ENCODE data around the gene VIPR2. TPM values are rescaled to one million over a fixed set of nuclear protein-coding genes. Genes with fewer than 3 reads are reported as not detected.

Gene VIPR2
- total and polyA plus RNA-seq, 4 donors, result 6.0 to 11.3 (median 8.4) TPM

- H3K4me1 ChIP-seq (ENCODE audit: control insufficient read depth, insufficient read depth, low read length), result peaks cover 20% of the 10 kb centered on the region
- 95% methylated on average over 24 of the region's 24 CpGs for WGBS (ENCODE audit: insufficient coverage)
Observed at GRCh38 chr7:159040912-159041711, 103.6 kb downstream of the VIPR2 start.

GRCh38 chr7:159040146-159040545, 104.5 kb downstream of the VIPR2 start:
- H3K27me3 ChIP-seq (ENCODE audit: control insufficient read depth, insufficient read depth, low read length), result no peaks in the 10 kb centered on the region
- DNase-seq (ENCODE audit: low read depth in 4 of 6, low spot score in 6 of 6), result no peak
- peaks cover 13% of the 10 kb centered on the region for H3K36me3 ChIP-seq (ENCODE audit: control insufficient read depth, insufficient read depth, low read length)
- peaks cover 26% of the 10 kb centered on the region for H3K4me1 ChIP-seq (ENCODE audit: control insufficient read depth, insufficient read depth, low read length)
- H3K9me3 ChIP-seq (ENCODE audit: control insufficient read depth, insufficient read depth, low read length), result peaks cover 3% of the 10 kb centered on the region
- no peak overlapping the region for H3K27ac ChIP-seq (ENCODE audit: low read depth, low read length)
- H3K4me3 ChIP-seq (ENCODE audit: low read depth, low read length), result no peak overlapping the region
- WGBS (ENCODE audit: insufficient coverage), result 88% methylated on average over 9 of the region's 10 CpGs

More at GRCh38 chr7:159040912-159041711, 103.6 kb downstream of the VIPR2 start:
- no peak overlapping the region for H3K27ac ChIP-seq (ENCODE audit: low read depth, low read length)
- H3K9me3 ChIP-seq (ENCODE audit: control insufficient read depth, insufficient read depth, low read length), result peaks cover 3% of the 10 kb centered on the region
- H3K36me3 ChIP-seq (ENCODE audit: control insufficient read depth, insufficient read depth, low read length), result peaks cover 13% of the 10 kb centered on the region
- no peak for DNase-seq (ENCODE audit: low read depth in 4 of 6, low spot score in 6 of 6)
- H3K4me3 ChIP-seq (ENCODE audit: low read depth, low read length), result no peak overlapping the region
- H3K27me3 ChIP-seq (ENCODE audit: control insufficient read depth, insufficient read depth, low read length), result no peaks in the 10 kb centered on the region

GRCh38 chr7:159039716-159040115, 105.0 kb downstream of the VIPR2 start:
- Histone ChIP-seq H3K4me1 (ENCODE audit: control insufficient read depth, insufficient read depth, low read length) (peaks cover 31% of the 10 kb centered on the region), H3K36me3 (ENCODE audit: control insufficient read depth, insufficient read depth, low read length) (peaks cover 13% of the 10 kb centered on the region), H3K4me3 (ENCODE audit: low read depth, low read length) (no peak overlapping the region), H3K27ac (ENCODE audit: low read depth, low read length) (no peak overlapping the region), H3K9me3 (ENCODE audit: control insufficient read depth, insufficient read depth, low read length) (peaks cover 3% of the 10 kb centered on the region), H3K27me3 (ENCODE audit: control insufficient read depth, insufficient read depth, low read length) (no peaks in the 10 kb centered on the region)
- DNase-seq (ENCODE audit: low read depth in 4 of 6, low spot score in 6 of 6), result no peak
- WGBS (ENCODE audit: insufficient coverage), result 97% methylated on average over 13 of the region's 14 CpGs

GRCh38 chr7:159038066-159038465, 106.6 kb downstream of the VIPR2 start:
- 70% methylated on average over 10 of the region's 10 CpGs for WGBS (ENCODE audit: insufficient coverage)
- Histone ChIP-seq H3K27me3 (ENCODE audit: control insufficient read depth, insufficient read depth, low read length) (peaks cover 2% of the 10 kb centered on the region), H3K9me3 (ENCODE audit: control insufficient read depth, insufficient read depth, low read length) (no peaks in the 10 kb centered on the region), H3K4me3 (ENCODE audit: low read depth, low read length) (no peak overlapping the region), H3K36me3 (ENCODE audit: control insufficient read depth, insufficient read depth, low read length) (peaks cover 18% of the 10 kb centered on the region), H3K4me1 (ENCODE audit: control insufficient read depth, insufficient read depth, low read length) (peaks cover 43% of the 10 kb centered on the region), H3K27ac (ENCODE audit: low read depth, low read length) (no peak overlapping the region)
- DNase-seq (ENCODE audit: low read depth in 4 of 6, low spot score in 6 of 6), result no peak

- Histone ChIP-seq H3K27ac (ENCODE audit: low read depth, low read length) (no peak overlapping the region), H3K9me3 (ENCODE audit: control insufficient read depth, insufficient read depth, low read length) (no peaks in the 10 kb centered on the region), H3K36me3 (ENCODE audit: control insufficient read depth, insufficient read depth, low read length) (peaks cover 21% of the 10 kb centered on the region), H3K4me1 (ENCODE audit: control insufficient read depth, insufficient read depth, low read length) (peaks cover 47% of the 10 kb centered on the region), H3K4me3 (ENCODE audit: low read depth, low read length) (no peak overlapping the region), H3K27me3 (ENCODE audit: control insufficient read depth, insufficient read depth, low read length) (peaks cover 2% of the 10 kb centered on the region)
- no peak for DNase-seq (ENCODE audit: low read depth in 4 of 6, low spot score in 6 of 6)
- WGBS (ENCODE audit: insufficient coverage), result 73% methylated on average over 18 of the region's 21 CpGs
Observed at GRCh38 chr7:159036916-159037605, 107.6 kb downstream of the VIPR2 start.

GRCh38 chr7:159035571-159036073, 109.0 kb downstream of the VIPR2 start:
- Histone ChIP-seq H3K4me3 (ENCODE audit: low read depth, low read length) (no peak overlapping the region), H3K9me3 (ENCODE audit: control insufficient read depth, insufficient read depth, low read length) (no peaks in the 10 kb centered on the region), H3K4me1 (ENCODE audit: control insufficient read depth, insufficient read depth, low read length) (peaks cover 59% of the 10 kb centered on the region), H3K27me3 (ENCODE audit: control insufficient read depth, insufficient read depth, low read length) (peaks cover 2% of the 10 kb centered on the region), H3K36me3 (ENCODE audit: control insufficient read depth, insufficient read depth, low read length) (peaks cover 17% of the 10 kb centered on the region), H3K27ac (ENCODE audit: low read depth, low read length) (no peak overlapping the region)
- DNase-seq (ENCODE audit: low read depth in 4 of 6, low spot score in 6 of 6), result no peak
- WGBS (ENCODE audit: insufficient coverage), result 93% methylated on average over 18 of the region's 21 CpGs

- DNase-seq (ENCODE audit: low read depth in 4 of 6, low spot score in 6 of 6), result no peak
- H3K27ac ChIP-seq (ENCODE audit: low read depth, low read length), result no peak overlapping the region
- peaks cover 2% of the 10 kb centered on the region for H3K27me3 ChIP-seq (ENCODE audit: control insufficient read depth, insufficient read depth, low read length)
- H3K36me3 ChIP-seq (ENCODE audit: control insufficient read depth, insufficient read depth, low read length), result peaks cover 14% of the 10 kb centered on the region
- no peaks in the 10 kb centered on the region for H3K9me3 ChIP-seq (ENCODE audit: control insufficient read depth, insufficient read depth, low read length)
- peaks cover 60% of the 10 kb centered on the region for H3K4me1 ChIP-seq (ENCODE audit: control insufficient read depth, insufficient read depth, low read length)
- no peak overlapping the region for H3K4me3 ChIP-seq (ENCODE audit: low read depth, low read length)
- WGBS (ENCODE audit: insufficient coverage), result 71% methylated on average over 8 of the region's 9 CpGs
Observed at GRCh38 chr7:159034988-159035387, 109.7 kb downstream of the VIPR2 start.

GRCh38 chr7:159034394-159034793, 110.3 kb downstream of the VIPR2 start:
- no peak overlapping the region for H3K27ac ChIP-seq (ENCODE audit: low read depth, low read length)
- 45% methylated on average over 5 of the region's 10 CpGs for WGBS (ENCODE audit: insufficient coverage)
- H3K9me3 ChIP-seq (ENCODE audit: control insufficient read depth, insufficient read depth, low read length), result no peaks in the 10 kb centered on the region
- peaks cover 2% of the 10 kb centered on the region for H3K27me3 ChIP-seq (ENCODE audit: control insufficient read depth, insufficient read depth, low read length)
- DNase-seq (ENCODE audit: low read depth in 4 of 6, low spot score in 6 of 6), result peak in 2 of 6 donors; percentile 45 to 96
- peaks cover 11% of the 10 kb centered on the region for H3K36me3 ChIP-seq (ENCODE audit: control insufficient read depth, insufficient read depth, low read length)
- peaks cover 59% of the 10 kb centered on the region for H3K4me1 ChIP-seq (ENCODE audit: control insufficient read depth, insufficient read depth, low read length)
- no peak overlapping the region for H3K4me3 ChIP-seq (ENCODE audit: low read depth, low read length)

GRCh38 chr7:159033956-159034355, 110.7 kb downstream of the VIPR2 start:
- 78% methylated on average over 7 of the region's 16 CpGs for WGBS (ENCODE audit: insufficient coverage)
- H3K4me3 ChIP-seq (ENCODE audit: low read depth, low read length), result no peak overlapping the region
- peaks cover 11% of the 10 kb centered on the region for H3K36me3 ChIP-seq (ENCODE audit: control insufficient read depth, insufficient read depth, low read length)
- H3K27ac ChIP-seq (ENCODE audit: low read depth, low read length), result no peak overlapping the region
- H3K9me3 ChIP-seq (ENCODE audit: control insufficient read depth, insufficient read depth, low read length), result no peaks in the 10 kb centered on the region
- H3K4me1 ChIP-seq (ENCODE audit: control insufficient read depth, insufficient read depth, low read length), result peaks cover 54% of the 10 kb centered on the region
- no peak for DNase-seq (ENCODE audit: low read depth in 4 of 6, low spot score in 6 of 6)
- H3K27me3 ChIP-seq (ENCODE audit: control insufficient read depth, insufficient read depth, low read length), result peaks cover 2% of the 10 kb centered on the region
